NCI-H226 (cell line): ENCODE measurements around the gene KLHL29.

Experiments used
- DNase-seq: peaks from one replicate; pipeline ENCODE4 v3.0.0-alpha.2; 2015

The KLHL29 gene

GRCh38 chr2:23642516-23642915, 257.5 kb downstream of the KLHL29 start:
- DNase-seq: no peak

GRCh38 chr2:23645230-23645808, 260.3 kb downstream of the KLHL29 start:
- DNase-seq: no peak

GRCh38 chr2:23647563-23647962, 262.6 kb downstream of the KLHL29 start:
- no peak for DNase-seq

- no peak for DNase-seq
These were observed 264.3 kb downstream of the KLHL29 start for GRCh38 chr2:23649303-23649702.

GRCh38 chr2:23649819-23650218, 264.8 kb downstream of the KLHL29 start:
- DNase-seq: no peak

- peak; percentile 45 for DNase-seq
These were observed 266.5 kb downstream of the KLHL29 start for GRCh38 chr2:23651187-23652080.

- DNase-seq: no peak
These were observed 268.3 kb downstream of the KLHL29 start for GRCh38 chr2:23653326-23653725.

- DNase-seq: no peak
These were observed 269.8 kb downstream of the KLHL29 start for GRCh38 chr2:23654756-23655155.

- DNase-seq: no peak
These were observed 271.1 kb downstream of the KLHL29 start for GRCh38 chr2:23655934-23656596.

GRCh38 chr2:23656597-23656973, 271.6 kb downstream of the KLHL29 start:
- DNase-seq: no peak

- DNase-seq: no peak
These were observed 272.4 kb downstream of the KLHL29 start for GRCh38 chr2:23657371-23657770.

- DNase-seq: no peak
These were observed 273.0 kb downstream of the KLHL29 start for GRCh38 chr2:23657934-23658333.

GRCh38 chr2:23658466-23658942, 273.5 kb downstream of the KLHL29 start:
- DNase-seq: no peak

GRCh38 chr2:23659328-23659727, 274.3 kb downstream of the KLHL29 start:
- DNase-seq: no peak

- DNase-seq: no peak
These were observed 274.8 kb downstream of the KLHL29 start for GRCh38 chr2:23659773-23660172.

GRCh38 chr2:23660237-23660636, 275.3 kb downstream of the KLHL29 start:
- no peak for DNase-seq

GRCh38 chr2:23661276-23662050, 276.5 kb downstream of the KLHL29 start:
- no peak for DNase-seq

GRCh38 chr2:23662466-23662865, 277.5 kb downstream of the KLHL29 start:
- no peak for DNase-seq

GRCh38 chr2:23662941-23663920, 278.3 kb downstream of the KLHL29 start:
- no peak for DNase-seq

GRCh38 chr2:23664066-23664788, 279.2 kb downstream of the KLHL29 start:
- no peak for DNase-seq
